ENCODE measurements around the gene PNMA1.

Gene PNMA1

DNA sequence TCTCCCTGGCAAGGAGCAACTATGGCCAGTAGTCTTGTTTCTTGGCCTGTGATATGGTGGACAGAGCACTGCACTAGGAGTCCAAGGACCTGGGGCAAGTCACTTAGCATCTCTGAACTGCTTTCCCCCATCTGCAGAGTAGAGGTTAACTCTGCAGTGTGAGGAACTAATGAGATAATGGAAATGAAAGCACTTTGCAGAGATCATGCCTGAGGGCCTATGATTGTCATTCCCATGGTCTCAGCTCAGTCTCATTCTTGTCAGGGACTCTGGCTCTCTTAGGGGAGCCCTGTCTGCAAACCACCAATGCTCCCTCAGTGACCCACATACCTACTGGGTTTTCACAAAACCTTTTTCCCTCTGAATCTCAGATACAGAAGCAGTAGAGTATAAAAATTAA, 6.5 kb upstream of the PNMA1 start:
- Histone ChIP-seq H3K79me1 (ENCODE audit: low read length) (no peaks in the 10 kb centered on the region), H3K36me3 (ENCODE audit: control insufficient read depth, insufficient read depth, low read length) (peaks cover 1% of the 10 kb centered on the region), H3K18ac (ENCODE audit: low read length) (no peak overlapping the region), H2BK15ac (replicated peaks; ENCODE audit: low read depth) (no peak overlapping the region), H3K4me2 (ENCODE audit: low read length) (no peak overlapping the region), H3K9ac (ENCODE audit: low read length) (no peak overlapping the region), H3K79me2 (ENCODE audit: control insufficient read depth, insufficient read depth, low read length) (no peaks in the 10 kb centered on the region), H4K8ac (ENCODE audit: low read depth, low read length) (no peak overlapping the region), H3K4me1 (ENCODE audit: control insufficient read depth, low read depth, low read length) (peaks cover 5% of the 10 kb centered on the region), H3K23ac (ENCODE audit: low read length) (no peak overlapping the region), H3K56ac (ENCODE audit: low read length) (no peak overlapping the region), H4K5ac (ENCODE audit: low read length) (no peak overlapping the region), H2BK5ac (ENCODE audit: low read length) (no peak overlapping the region), H2BK120ac (ENCODE audit: low read depth, low read length) (no peak overlapping the region), H3K27ac (ENCODE audit: low read depth, low read length) (no peak overlapping the region), H3K27me3 (ENCODE audit: insufficient read depth, low read length, poor library complexity) (no peaks in the 10 kb centered on the region), H2AK5ac (ENCODE audit: low read length) (no peak overlapping the region), H3K4me3 (ENCODE audit: low read length) (no peak overlapping the region), H3K4ac (ENCODE audit: low read depth, low read length) (no peak overlapping the region)
- no peak for DNase-seq

GRCh38 chr14:73719791-73720190, 5.6 kb upstream of the PNMA1 start:
- H2BK15ac ChIP-seq (replicated peaks; ENCODE audit: low read depth), result no peak overlapping the region
- no peaks in the 10 kb centered on the region for H3K79me1 ChIP-seq (ENCODE audit: low read length)
- no peak overlapping the region for H3K4me3 ChIP-seq (ENCODE audit: low read length)
- no CpG with 5 or more reads among the region's 8 CpGs for WGBS (ENCODE audit: extremely low coverage, insufficient coverage, low lambda C conversion rate)
- no peak overlapping the region for H4K8ac ChIP-seq (ENCODE audit: low read depth, low read length)
- H2BK5ac ChIP-seq (ENCODE audit: low read length), result no peak overlapping the region
- peaks cover 1% of the 10 kb centered on the region for H3K36me3 ChIP-seq (ENCODE audit: control insufficient read depth, insufficient read depth, low read length)
- H2AK5ac ChIP-seq (ENCODE audit: low read length), result no peak overlapping the region
- H3K4ac ChIP-seq (ENCODE audit: low read depth, low read length), result no peak overlapping the region
- peaks cover 5% of the 10 kb centered on the region for H3K4me1 ChIP-seq (ENCODE audit: control insufficient read depth, low read depth, low read length)
- no peak overlapping the region for H3K23ac ChIP-seq (ENCODE audit: low read length)
- no peak overlapping the region for H4K5ac ChIP-seq (ENCODE audit: low read length)
- no peak overlapping the region for H3K27ac ChIP-seq (ENCODE audit: low read depth, low read length)
- no peak overlapping the region for H3K56ac ChIP-seq (ENCODE audit: low read length)
- no peak overlapping the region for H3K18ac ChIP-seq (ENCODE audit: low read length)
- no peak overlapping the region for H3K4me2 ChIP-seq (ENCODE audit: low read length)
- no peaks in the 10 kb centered on the region for H3K79me2 ChIP-seq (ENCODE audit: control insufficient read depth, insufficient read depth, low read length)
- DNase-seq, result no peak
- H3K9ac ChIP-seq (ENCODE audit: low read length), result no peak overlapping the region
- no peaks in the 10 kb centered on the region for H3K27me3 ChIP-seq (ENCODE audit: insufficient read depth, low read length, poor library complexity)
- no peak overlapping the region for H2BK120ac ChIP-seq (ENCODE audit: low read depth, low read length)

- H3K18ac ChIP-seq (ENCODE audit: low read length), result no peak overlapping the region
- H3K23ac ChIP-seq (ENCODE audit: low read length), result no peak overlapping the region
- no CpG with 5 or more reads among the region's 13 CpGs for WGBS (ENCODE audit: extremely low coverage, insufficient coverage, low lambda C conversion rate)
- DNase-seq, result no peak
- H3K27me3 ChIP-seq (ENCODE audit: insufficient read depth, low read length, poor library complexity), result no peaks in the 10 kb centered on the region
- no peak overlapping the region for H3K56ac ChIP-seq (ENCODE audit: low read length)
- H3K79me1 ChIP-seq (ENCODE audit: low read length), result no peaks in the 10 kb centered on the region
- H3K36me3 ChIP-seq (ENCODE audit: control insufficient read depth, insufficient read depth, low read length), result peaks cover 1% of the 10 kb centered on the region
- H3K79me2 ChIP-seq (ENCODE audit: control insufficient read depth, insufficient read depth, low read length), result no peaks in the 10 kb centered on the region
- no peak overlapping the region for H3K4me3 ChIP-seq (ENCODE audit: low read length)
- H2AK5ac ChIP-seq (ENCODE audit: low read length), result no peak overlapping the region
- no peak overlapping the region for H4K5ac ChIP-seq (ENCODE audit: low read length)
- no peak overlapping the region for H2BK15ac ChIP-seq (replicated peaks; ENCODE audit: low read depth)
- H2BK5ac ChIP-seq (ENCODE audit: low read length), result no peak overlapping the region
- no peak overlapping the region for H3K27ac ChIP-seq (ENCODE audit: low read depth, low read length)
- no peak overlapping the region for H3K4ac ChIP-seq (ENCODE audit: low read depth, low read length)
- H3K4me1 ChIP-seq (ENCODE audit: control insufficient read depth, low read depth, low read length), result peaks cover 7% of the 10 kb centered on the region
- H4K8ac ChIP-seq (ENCODE audit: low read depth, low read length), result no peak overlapping the region
- no peak overlapping the region for H3K4me2 ChIP-seq (ENCODE audit: low read length)
- H2BK120ac ChIP-seq (ENCODE audit: low read depth, low read length), result no peak overlapping the region
- no peak overlapping the region for H3K9ac ChIP-seq (ENCODE audit: low read length)
Observed at GRCh38 chr14:73719361-73719760, 5.2 kb upstream of the PNMA1 start.

GRCh38 chr14:73718418-73719251, 4.5 kb upstream of the PNMA1 start:
- Histone ChIP-seq H3K4me1 (ENCODE audit: control insufficient read depth, low read depth, low read length) (peaks cover 7% of the 10 kb centered on the region), H3K27me3 (ENCODE audit: insufficient read depth, low read length, poor library complexity) (no peaks in the 10 kb centered on the region), H2BK5ac (ENCODE audit: low read length) (no peak overlapping the region), H3K79me1 (ENCODE audit: low read length) (no peaks in the 10 kb centered on the region), H4K5ac (ENCODE audit: low read length) (no peak overlapping the region), H3K4me2 (ENCODE audit: low read length) (peak overlapping the region; percentile 40), H2AK5ac (ENCODE audit: low read length) (no peak overlapping the region), H3K23ac (ENCODE audit: low read length) (peak overlapping the region; percentile 85), H2BK120ac (ENCODE audit: low read depth, low read length) (no peak overlapping the region), H3K18ac (ENCODE audit: low read length) (peak overlapping the region; percentile 0), H4K8ac (ENCODE audit: low read depth, low read length) (peak overlapping the region; percentile 92), H3K4me3 (ENCODE audit: low read length) (peak overlapping the region; percentile 2), H3K79me2 (ENCODE audit: control insufficient read depth, insufficient read depth, low read length) (no peaks in the 10 kb centered on the region), H3K4ac (ENCODE audit: low read depth, low read length) (peak overlapping the region; percentile 38), H2BK15ac (replicated peaks; ENCODE audit: low read depth) (no peak overlapping the region), H3K27ac (ENCODE audit: low read depth, low read length) (no peak overlapping the region), H3K36me3 (ENCODE audit: control insufficient read depth, insufficient read depth, low read length) (peaks cover 1% of the 10 kb centered on the region), H3K9ac (ENCODE audit: low read length) (peak overlapping the region; percentile 69), H3K56ac (ENCODE audit: low read length) (peak overlapping the region; percentile 76)
- DNase-seq, result peak; percentile 79
- WGBS (ENCODE audit: extremely low coverage, insufficient coverage, low lambda C conversion rate), result no CpG with 5 or more reads among the region's 55 CpGs

GRCh38 chr14:73717711-73718417, 3.7 kb upstream of the PNMA1 start:
- H3K9ac ChIP-seq (ENCODE audit: low read length), result peak overlapping the region; percentile 69
- peak; percentile 83 for DNase-seq
- no CpG with 5 or more reads among the region's 20 CpGs for WGBS (ENCODE audit: extremely low coverage, insufficient coverage, low lambda C conversion rate)
- peaks cover 6% of the 10 kb centered on the region for H3K79me2 ChIP-seq (ENCODE audit: control insufficient read depth, insufficient read depth, low read length)
- H3K56ac ChIP-seq (ENCODE audit: low read length), result peak overlapping the region; percentile 76
- H3K79me1 ChIP-seq (ENCODE audit: low read length), result peaks cover 2% of the 10 kb centered on the region
- no peak overlapping the region for H3K23ac ChIP-seq (ENCODE audit: low read length)
- no peak overlapping the region for H2AK5ac ChIP-seq (ENCODE audit: low read length)
- H3K4me3 ChIP-seq (ENCODE audit: low read length), result no peak overlapping the region
- no peak overlapping the region for H3K4ac ChIP-seq (ENCODE audit: low read depth, low read length)
- peaks cover 7% of the 10 kb centered on the region for H3K4me1 ChIP-seq (ENCODE audit: control insufficient read depth, low read depth, low read length)
- H2BK120ac ChIP-seq (ENCODE audit: low read depth, low read length), result no peak overlapping the region
- no peak overlapping the region for H4K8ac ChIP-seq (ENCODE audit: low read depth, low read length)
- no peak overlapping the region for H3K27ac ChIP-seq (ENCODE audit: low read depth, low read length)
- peak overlapping the region; percentile 0 for H3K18ac ChIP-seq (ENCODE audit: low read length)
- H2BK5ac ChIP-seq (ENCODE audit: low read length), result no peak overlapping the region
- H3K36me3 ChIP-seq (ENCODE audit: control insufficient read depth, insufficient read depth, low read length), result peaks cover 1% of the 10 kb centered on the region
- no peak overlapping the region for H2BK15ac ChIP-seq (replicated peaks; ENCODE audit: low read depth)
- no peaks in the 10 kb centered on the region for H3K27me3 ChIP-seq (ENCODE audit: insufficient read depth, low read length, poor library complexity)
- H4K5ac ChIP-seq (ENCODE audit: low read length), result no peak overlapping the region
- no peak overlapping the region for H3K4me2 ChIP-seq (ENCODE audit: low read length)
